LNCaP clone FGC (cell line): ENCODE measurements around the gene DCHS2.

Experiments used
- DNase-seq: peaks from one replicate; pipeline ENCODE4 v3.0.0-alpha.2; 2011; ENCODE audit warnings: low read depth
- H3K4me3 ChIP-seq: 2 replicates; pipeline ENCODE4 v1.5.1; 2011; ENCODE audit warnings: mild to moderate bottlenecking, low read depth, low read length, control low read depth
- CTCF ChIP-seq: IDR thresholded peaks from 2 replicates; pipeline ENCODE4 v1.5.1; 2012; ENCODE audit warnings: mild to moderate bottlenecking; ENCODE audit not compliant: control insufficient read depth, insufficient read depth; ENCODE audit errors: extremely low read depth

The DCHS2 gene

GRCh38 chr4:154329939-154330338 lies 161.7 kb downstream of the DCHS2 start:
- no peak for TF ChIP-seq CTCF
- no peak for DNase-seq
- no peak overlapping the region for H3K4me3 ChIP-seq

- peak; percentile 62 for TF ChIP-seq CTCF
- H3K4me3 ChIP-seq: no peak overlapping the region
- DNase-seq: peak; percentile 13
Measured at GRCh38 chr4:154329268-154329868, 162.2 kb downstream of the DCHS2 start.

- no peak for TF ChIP-seq CTCF
- no peak overlapping the region for H3K4me3 ChIP-seq
- DNase-seq: no peak
Measured at GRCh38 chr4:154328030-154328429, 163.6 kb downstream of the DCHS2 start.

GRCh38 chr4:154320521-154320920 lies 171.1 kb downstream of the DCHS2 start:
- DNase-seq: no peak
- H3K4me3 ChIP-seq: no peak overlapping the region
- no peak for TF ChIP-seq CTCF

- no peak for DNase-seq
- H3K4me3 ChIP-seq: no peak overlapping the region
- no peak for TF ChIP-seq CTCF
Measured at GRCh38 chr4:154319736-154320135, 171.9 kb downstream of the DCHS2 start.

GRCh38 chr4:154317201-154317999 lies 174.2 kb downstream of the DCHS2 start:
- no peak for TF ChIP-seq CTCF
- no peak overlapping the region for H3K4me3 ChIP-seq
- DNase-seq: no peak
